HG03175 (cell line): ENCODE measurements around the gene PNPLA6.
A peak's percentile ranks its signal among the peaks of the same experiment; 100 is the strongest.

Experiments
- ATAC-seq: cut with Tn5 transposase; IDR thresholded peaks from one replicate; pipeline ENCODE4 v1.9.1; 2021; ENCODE audit warnings: mild to moderate bottlenecking, moderate library complexity; ENCODE audit not compliant: unreplicated experiment

The PNPLA6 gene

GRCh38 chr19:7535047-7535997 lies at the start of gene PNPLA6:
TSS of gene PNPLA6 (plus strand) at chr19:7535717. CDS start at chr19:7535789, 72 bp downstream.
- peak; percentile 73 for ATAC-seq

- ATAC-seq = no peak
Measured at GRCh38 chr19:7486923-7487322, 48.6 kb upstream of the PNPLA6 start.

- ATAC-seq = peak; percentile 73
Measured at GRCh38 chr19:7488736-7489353, 46.7 kb upstream of the PNPLA6 start, which contains the start of gene PEX11G. TSS of gene PEX11G (minus strand) at chr19:7489035. CDS start at chr19:7489010, 25 bp downstream.

- no peak for ATAC-seq
Measured at GRCh38 chr19:7489609-7490044, 45.9 kb upstream of the PNPLA6 start.

GRCh38 chr19:7492142-7492541 lies 43.4 kb upstream of the PNPLA6 start:
- ATAC-seq = no peak

GRCh38 chr19:7492558-7492957 lies 43.0 kb upstream of the PNPLA6 start:
- no peak for ATAC-seq

- ATAC-seq = no peak
Measured at GRCh38 chr19:7494416-7495098, 41.0 kb upstream of the PNPLA6 start.

GRCh38 chr19:7497292-7497691 lies 38.2 kb upstream of the PNPLA6 start:
- ATAC-seq = no peak

- no peak for ATAC-seq
Measured at GRCh38 chr19:7500811-7501450, 34.6 kb upstream of the PNPLA6 start.

GRCh38 chr19:7502552-7502951 lies 33.0 kb upstream of the PNPLA6 start:
- no peak for ATAC-seq

GRCh38 chr19:7504684-7505083 lies 30.8 kb upstream of the PNPLA6 start:
- ATAC-seq = no peak

- ATAC-seq = no peak
Measured at GRCh38 chr19:7505288-7505681, 30.2 kb upstream of the PNPLA6 start.

GRCh38 chr19:7505682-7506384 lies 29.7 kb upstream of the PNPLA6 start:
- ATAC-seq = no peak

- no peak for ATAC-seq
Measured at GRCh38 chr19:7506385-7507328, 28.9 kb upstream of the PNPLA6 start.

GRCh38 chr19:7507884-7508283 lies 27.6 kb upstream of the PNPLA6 start:
- ATAC-seq = no peak

GRCh38 chr19:7509625-7510024 lies 25.9 kb upstream of the PNPLA6 start:
- ATAC-seq = no peak

GRCh38 chr19:7512400-7512851 lies 23.1 kb upstream of the PNPLA6 start:
- no peak for ATAC-seq

- ATAC-seq = no peak
Measured at GRCh38 chr19:7513809-7514642, 21.5 kb upstream of the PNPLA6 start.
